Esophagus squamous epithelium (tissue), 5 donors: Measurements from ENCODE around the gene BTBD8. TPM values are rescaled to one million over a fixed set of nuclear protein-coding genes. Genes with fewer than 3 reads are reported as not detected.

Experiments used
- DNase-seq: peaks from one replicate; lab custom pipeline; 2025; lab: John Stamatoyannopoulos, UW
- H3K27ac ChIP-seq, 4 donors: fragments of 200-600 bp; sonication (generic); one replicate each; pipeline ENCODE4 v1.5.1; 2016 to 2019; ENCODE audit warnings: mild to moderate bottlenecking in 1 of 4
- H3K27me3 ChIP-seq, 4 donors: fragments of 200-600 bp; sonication (generic); 1 replicate in 3 of 4; 2 replicates in 1 of 4; pipeline versions ENCODE4 v1.5.1 to v1.6.0; 2017 to 2021; ENCODE audit warnings: antibody characterized with exemption in 1 of 4
- H3K36me3 ChIP-seq, 3 donors: fragments of 200-600 bp; sonication (generic); one replicate each; pipeline ENCODE4 v1.5.1; 2016 to 2019
- H3K4me1 ChIP-seq, 3 donors: fragments of 200-600 bp; sonication (generic); one replicate each; pipeline ENCODE4 v1.5.1; 2017 to 2019
- H3K4me3 ChIP-seq, 4 donors: fragments of 200-600 bp; sonication (generic); 1 replicate in 3 of 4; 2 replicates in 1 of 4; pipeline ENCODE4 v1.5.1; 2016 to 2019; ENCODE audit warnings: mild to moderate bottlenecking in 2 of 4, moderate library complexity in 1 of 4
- H3K9me3 ChIP-seq, 3 donors: fragments of 200-600 bp; sonication (generic); one replicate each; pipeline ENCODE4 v1.5.1; 2016 to 2019
- POLR2A ChIP-seq, 4 donors: fragments of 450-650 bp; IDR thresholded peaks; one replicate each; pipeline ENCODE4 v1.6.1; 2017; ENCODE audit warnings: antibody characterized with exemption in 4 of 4, mild to moderate bottlenecking in 4 of 4, moderate library complexity in 3 of 4
- WGBS, 2 donors: methylation state at CpG; one replicate each; pipeline ENCODE4 v1.1.5; 2018; 5-methylcytosine and 5-hydroxymethylcytosine counted together
- intact Hi-C: fragments of 100-400 bp; cut with DNase I; formaldehyde crosslinking; loops from one replicate; pipeline ENCODE4 v1.15.0; 2022
- total RNA-seq, 4 donors: library from RNA; depleted of rRNA; stranded (reverse); fragments of >200 nt; gene quantifications; one replicate each; pipeline ENCODE4 v1.1.0, GENCODE V29; 2016
- TF ChIP-seq, protein P1 (sequence below), 6 experiments: fragments of 450-650 bp in 4 of 6; fragments of 200-600 bp in 2 of 6; sonication (generic) in 2 of 6; IDR thresholded peaks; one replicate each; pipeline ENCODE4 v1.5.1; 2016 to 2019; ENCODE audit warnings: antibody characterized with exemption in 6 of 6, mild to moderate bottlenecking in 4 of 6, moderate library complexity in 4 of 6
- donor health status: DM: yes; HTN: yes; CAD: no.

Gene BTBD8
- total RNA-seq, 4 donors from 2014 or later: 0.83 to 4.0 (median 2.7) TPM

DNA sequence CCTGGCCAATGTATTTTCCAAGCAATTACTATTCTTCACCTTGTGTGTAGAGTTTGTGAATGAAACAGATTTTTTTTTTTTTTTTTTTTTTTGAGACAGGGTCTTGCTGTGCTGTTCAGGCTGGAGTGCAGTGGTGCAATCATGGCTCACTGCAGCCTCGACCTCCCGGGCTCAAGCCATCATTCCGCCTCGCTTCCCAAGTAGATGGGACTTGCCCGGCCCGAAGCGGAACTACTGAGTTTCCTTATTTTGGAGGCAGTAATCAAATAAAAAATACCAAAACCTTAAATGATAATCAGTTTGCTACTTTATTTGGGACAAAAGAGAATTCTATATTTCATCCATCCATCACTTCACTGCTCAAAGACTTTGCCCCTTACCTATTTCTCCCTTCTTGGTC is 704 bp upstream of the BTBD8 start:
- peak overlapping the region in 1 of 4 donors; percentile 84 for H3K27ac ChIP-seq
- WGBS, 2 donors: 88% methylated on average over 7 of the region's 7 CpGs
- no peaks in the 10 kb centered on the region for H3K36me3 ChIP-seq
- H3K4me3 ChIP-seq: peak overlapping the region in 3 of 4 donors; percentile 71 to 86 (median 82)
- H3K27me3 ChIP-seq: no peaks in the 10 kb centered on the region
- no peaks in the 10 kb centered on the region for H3K9me3 ChIP-seq
- TF ChIP-seq, protein P1, sequence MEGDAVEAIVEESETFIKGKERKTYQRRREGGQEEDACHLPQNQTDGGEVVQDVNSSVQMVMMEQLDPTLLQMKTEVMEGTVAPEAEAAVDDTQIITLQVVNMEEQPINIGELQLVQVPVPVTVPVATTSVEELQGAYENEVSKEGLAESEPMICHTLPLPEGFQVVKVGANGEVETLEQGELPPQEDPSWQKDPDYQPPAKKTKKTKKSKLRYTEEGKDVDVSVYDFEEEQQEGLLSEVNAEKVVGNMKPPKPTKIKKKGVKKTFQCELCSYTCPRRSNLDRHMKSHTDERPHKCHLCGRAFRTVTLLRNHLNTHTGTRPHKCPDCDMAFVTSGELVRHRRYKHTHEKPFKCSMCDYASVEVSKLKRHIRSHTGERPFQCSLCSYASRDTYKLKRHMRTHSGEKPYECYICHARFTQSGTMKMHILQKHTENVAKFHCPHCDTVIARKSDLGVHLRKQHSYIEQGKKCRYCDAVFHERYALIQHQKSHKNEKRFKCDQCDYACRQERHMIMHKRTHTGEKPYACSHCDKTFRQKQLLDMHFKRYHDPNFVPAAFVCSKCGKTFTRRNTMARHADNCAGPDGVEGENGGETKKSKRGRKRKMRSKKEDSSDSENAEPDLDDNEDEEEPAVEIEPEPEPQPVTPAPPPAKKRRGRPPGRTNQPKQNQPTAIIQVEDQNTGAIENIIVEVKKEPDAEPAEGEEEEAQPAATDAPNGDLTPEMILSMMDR (IDR thresholded peaks at IDR 0.05): no peak
- TF ChIP-seq POLR2A (IDR thresholded peaks at IDR 0.05): no peak
- DNase-seq: no peak
- intact Hi-C loops: no loop called here
- peaks cover 3 to 15% (median 3%) of the 10 kb centered on the region in 3 donors for H3K4me1 ChIP-seq

DNA sequence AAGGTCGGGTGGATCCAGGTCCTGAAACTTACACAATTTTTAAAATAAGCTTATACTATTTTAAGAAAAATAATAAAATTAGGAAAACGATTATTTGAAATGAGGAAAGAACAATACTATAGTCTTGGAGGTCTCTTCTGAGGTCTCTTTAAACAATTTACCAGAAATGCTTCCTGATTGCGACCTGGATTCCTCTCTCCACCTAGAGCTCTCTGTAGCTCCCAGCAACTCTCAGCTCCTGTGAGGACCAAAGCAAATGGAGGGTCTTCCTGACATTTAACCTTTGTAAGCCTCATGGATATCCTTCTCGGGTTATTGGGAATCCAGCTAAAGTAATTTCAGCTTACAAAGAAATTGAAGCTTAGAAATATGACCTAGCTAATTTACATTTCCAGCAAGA is 886 bp downstream of the BTBD8 start:
- 21 to 31% methylated on average over 4 of the region's 4 CpGs for WGBS, 2 donors
- peaks cover 0 to 11% (median 10%) of the 10 kb centered on the region in 3 donors for H3K9me3 ChIP-seq
- intact Hi-C loops: no loop called here
- DNase-seq: no peak
- TF ChIP-seq POLR2A (IDR thresholded peaks at IDR 0.05): no peak
- TF ChIP-seq, protein P1 (IDR thresholded peaks at IDR 0.05): no peak
- no peaks in the 10 kb centered on the region for H3K36me3 ChIP-seq
- peak overlapping the region; percentile 71 to 86 (median 84) for H3K4me3 ChIP-seq
- H3K4me1 ChIP-seq: peaks cover 3 to 15% (median 3%) of the 10 kb centered on the region in 3 donors
- no peaks in the 10 kb centered on the region for H3K27me3 ChIP-seq
- peak overlapping the region in 3 of 4 donors; percentile 74 to 84 (median 77) for H3K27ac ChIP-seq

DNA sequence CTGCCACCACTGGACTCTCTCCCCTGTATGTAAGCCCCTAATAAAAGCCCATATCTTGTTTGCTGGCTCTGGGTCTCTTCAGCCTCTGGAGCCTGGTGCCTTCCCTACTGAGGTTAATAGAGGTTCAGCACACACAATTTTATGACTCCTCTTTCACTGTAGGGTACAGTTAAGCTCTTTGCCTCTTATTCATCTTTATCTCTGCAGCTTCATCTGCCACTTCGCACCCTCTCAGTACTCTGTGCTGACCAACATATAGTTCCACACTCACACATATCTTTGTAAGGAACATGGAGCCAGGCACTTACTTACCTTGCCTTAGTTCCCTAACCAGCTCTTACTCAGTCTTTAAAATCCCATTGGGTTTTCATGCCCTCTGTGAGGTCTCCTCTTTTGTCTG is 4.5 kb downstream of the BTBD8 start:
- no peaks in the 10 kb centered on the region for H3K27me3 ChIP-seq
- intact Hi-C loops: no loop called here
- no peaks in the 10 kb centered on the region for H3K36me3 ChIP-seq
- 95 to 100% methylated on average over 1 of the region's 1 CpG for WGBS, 2 donors
- H3K9me3 ChIP-seq: peaks cover 0 to 17% (median 12%) of the 10 kb centered on the region in 3 donors
- TF ChIP-seq POLR2A (IDR thresholded peaks at IDR 0.05): no peak
- TF ChIP-seq, protein P1 (IDR thresholded peaks at IDR 0.05): no peak
- DNase-seq: no peak
- no peak overlapping the region for H3K4me3 ChIP-seq
- peaks cover 3 to 14% (median 3%) of the 10 kb centered on the region in 3 donors for H3K4me1 ChIP-seq
- H3K27ac ChIP-seq: no peak overlapping the region

DNA sequence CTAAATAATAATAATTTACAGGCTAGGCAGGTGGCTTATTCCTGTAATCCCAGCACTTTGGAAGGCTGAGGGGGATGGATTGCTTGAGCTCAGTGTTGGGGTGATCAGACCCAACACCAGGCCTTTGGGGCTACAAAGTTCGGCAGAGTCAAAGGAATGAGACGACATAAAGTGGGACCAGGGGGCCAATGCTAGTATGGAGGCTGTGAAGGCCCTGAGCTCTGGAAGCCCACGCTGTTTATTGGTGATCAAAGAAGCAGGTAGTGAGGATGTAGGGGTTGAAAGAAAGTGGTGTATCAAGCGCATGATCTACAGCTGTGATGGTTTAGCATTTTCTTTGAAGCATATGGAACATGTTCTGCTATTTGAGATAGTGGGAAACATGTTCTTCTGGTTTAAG is 5.6 kb downstream of the BTBD8 start:
- no peak overlapping the region for H3K4me3 ChIP-seq
- intact Hi-C loops: no loop called here
- H3K36me3 ChIP-seq: no peaks in the 10 kb centered on the region
- TF ChIP-seq, protein P1 (IDR thresholded peaks at IDR 0.05): no peak
- H3K27me3 ChIP-seq: no peaks in the 10 kb centered on the region
- DNase-seq: no peak
- H3K27ac ChIP-seq: no peak overlapping the region
- H3K9me3 ChIP-seq: peaks cover 0 to 17% (median 12%) of the 10 kb centered on the region in 3 donors
- WGBS, 2 donors: 84 to 92% methylated on average over 4 of the region's 4 CpGs
- H3K4me1 ChIP-seq: peaks cover 0 to 10% (median 3%) of the 10 kb centered on the region in 3 donors

DNA sequence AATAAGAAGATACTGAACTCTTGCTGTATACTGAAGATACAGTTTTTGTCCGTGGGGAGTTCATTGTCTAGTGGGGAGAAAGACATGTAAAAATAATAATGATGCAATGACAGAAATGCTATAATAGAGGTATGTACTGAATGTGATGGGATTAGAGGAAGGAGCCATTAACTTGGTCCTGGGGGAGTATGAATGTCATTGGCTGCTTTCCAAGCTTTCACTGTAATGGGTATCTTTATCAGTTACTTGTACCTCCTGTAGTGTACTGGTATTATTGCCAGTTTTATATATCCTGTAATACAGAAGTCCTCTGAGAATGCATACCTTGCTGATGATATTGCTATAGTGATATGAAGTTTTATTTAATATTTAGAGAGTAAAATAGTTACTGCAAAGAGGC is 7.4 kb downstream of the BTBD8 start:
- WGBS, 2 donors: 83 to 86% methylated on average over 1 of the region's 1 CpG
- Histone ChIP-seq H3K4me3 (no peak overlapping the region), H3K36me3 (no peaks in the 10 kb centered on the region), H3K27ac (no peak overlapping the region), H3K9me3 (peaks cover 0 to 17% (median 12%) of the 10 kb centered on the region in 3 donors), H3K4me1 (no peaks in the 10 kb centered on the region), H3K27me3 (no peaks in the 10 kb centered on the region)
- no peak for DNase-seq
- TF ChIP-seq POLR2A (IDR thresholded peaks at IDR 0.05): no peak
- TF ChIP-seq, protein P1 (IDR thresholded peaks at IDR 0.05): no peak
- intact Hi-C loops: no loop called here
